GM18517 (cell line): Measurements from ENCODE around the gene MAPK12.
"Not testable (repeated sequence)": the region's sequence is repeated elsewhere in the genome, so short reads cannot be mapped to it uniquely, and the experiment has no call there.

ENCODE experiments used
- ATAC-seq: cut with Tn5 transposase; IDR thresholded peaks from one replicate; pipeline ENCODE4 v1.9.1; 2021; ENCODE audit warnings: mild to moderate bottlenecking, moderate library complexity; ENCODE audit not compliant: unreplicated experiment

The MAPK12 gene

GRCh38 chr22:50217543-50218152 is 43.8 kb downstream of the MAPK12 start:
- ATAC-seq, result no peak

GRCh38 chr22:50216684-50217520 is 44.6 kb downstream of the MAPK12 start:
- ATAC-seq, result no peak

- no peak for ATAC-seq
These were observed 45.3 kb downstream of the MAPK12 start for GRCh38 chr22:50216055-50216683.

GRCh38 chr22:50215297-50216054 is 46.0 kb downstream of the MAPK12 start:
- no peak for ATAC-seq

- ATAC-seq, result no peak
These were observed 48.2 kb downstream of the MAPK12 start for GRCh38 chr22:50213263-50213662.

- ATAC-seq, result no peak
These were observed 50.3 kb downstream of the MAPK12 start for GRCh38 chr22:50211147-50211546.

- no peak for ATAC-seq
These were observed 50.9 kb downstream of the MAPK12 start for GRCh38 chr22:50210378-50211139.

GRCh38 chr22:50209893-50210292 is 51.6 kb downstream of the MAPK12 start:
- ATAC-seq, result no peak

GRCh38 chr22:50208939-50209892 is 52.3 kb downstream of the MAPK12 start:
- ATAC-seq, result no peak

- ATAC-seq, result no peak
These were observed 53.0 kb downstream of the MAPK12 start for GRCh38 chr22:50208430-50208938.

GRCh38 chr22:50207383-50208140 is 53.9 kb downstream of the MAPK12 start:
- ATAC-seq, result no peak

- no peak for ATAC-seq
These were observed 54.9 kb downstream of the MAPK12 start for GRCh38 chr22:50206599-50206998.

GRCh38 chr22:50205781-50206569 is 55.5 kb downstream of the MAPK12 start:
- no peak for ATAC-seq

- ATAC-seq, result not testable (repeated sequence)
These were observed 56.5 kb downstream of the MAPK12 start for GRCh38 chr22:50204998-50205397.

- ATAC-seq, result no peak
These were observed 56.9 kb downstream of the MAPK12 start for GRCh38 chr22:50204571-50204970.

- ATAC-seq, result no peak
These were observed 58.2 kb downstream of the MAPK12 start for GRCh38 chr22:50203288-50203687.
